Measurements from ENCODE around the gene RANBP10. TPM values are rescaled to one million over a fixed set of nuclear protein-coding genes. Genes with fewer than 3 reads are reported as not detected.

Gene RANBP10
- total and polyA plus RNA-seq, 9 of the 15 experiments (the other 6 are each of a cell fraction or from before 2014, with no cell fraction given), result 0.61 to 19.3 (median 5.9) TPM

- in situ Hi-C loops (cut with MboI), result no loop called here
- CTCF ChIA-PET (ENCODE audit: low intra/inter-chr PET ratio), result no interaction called here
- intact Hi-C loops (cut with micrococcal nuclease), result loop anchor here (2.0 kb wide), 1 partner anchor 46 kb away; the partner anchor contains the start of gene PSKH1
- peak within 1 kb of the TSS; percentile 84 for H3K4me2 ChIP-seq (ENCODE audit: insufficient read depth, low read length)
- BruUV-seq (replicated peaks), result no TSS peak
- WGBS (ENCODE audit: insufficient coverage, low coverage, missing lambda C conversion rate), result under 1% methylated on average over 30 of the region's 57 CpGs
- peak within 1 kb of the TSS; percentile 99 for H3K4me3 ChIP-seq
- peaks cover 85% of the 10 kb centered on the region for H3K79me2 ChIP-seq (ENCODE audit: control insufficient read depth, insufficient read depth, low read length)
- peak within 1 kb of the TSS; percentile 77 for H3K27ac ChIP-seq (ENCODE audit: extremely low read depth, low read depth, low read length)
- no peaks in the 10 kb centered on the region for H3K27me3 ChIP-seq (ENCODE audit: control insufficient read depth in 2 of 2, insufficient read depth in 2 of 2, low read length in 2 of 2)
- DNase-seq (ENCODE audit: extremely low read depth in 1 of 4, low spot score in 3 of 4) (peak; percentile 93 to 97 (median 95)), ATAC-seq (peak; percentile 82), FAIRE-seq (peak; percentile 90)
- H3K4me1 ChIP-seq (replicated peaks in 1 of 2; ENCODE audit: control insufficient read depth in 2 of 2, insufficient read depth in 2 of 2, low read length in 2 of 2), result peaks cover 30 to 53% of the 10 kb centered on the region in 2 experiments
- H3K9me1 ChIP-seq (ENCODE audit: control insufficient read depth, insufficient read depth, low read length), result peaks cover 5% of the 10 kb centered on the region
- POLR2A ChIA-PET, result interaction anchor here (0.6 to 2.7 kb wide), 13 partner anchors 9 to 382 kb away, joined by 3 to 10 read pairs (median 4); partner anchors contain the start of gene PARD6A
- H2AFZ ChIP-seq (ENCODE audit: low read depth, low read length), result peak within 1 kb of the TSS; percentile 81
- peak within 1 kb of the TSS; percentile 94 for H3K9ac ChIP-seq (ENCODE audit: insufficient read depth in 1 of 2, low read depth in 2 of 2, low read length in 2 of 2)
- H4K20me1 ChIP-seq (replicated peaks; ENCODE audit: control insufficient read depth, insufficient read depth, low read length), result no peaks in the 10 kb centered on the region; the same call in 1 of the 2 replicates
- H3K36me3 ChIP-seq (ENCODE audit: control insufficient read depth, insufficient read depth, low read length), result peaks cover 28% of the 10 kb centered on the region
- no peaks in the 10 kb centered on the region for H3K9me3 ChIP-seq (replicated peaks; ENCODE audit: control insufficient read depth, insufficient read depth, low read depth, low read length)
- peak; percentile 17; the same call in 1 of the 2 replicates for TF ChIP-seq ZKSCAN1 (IDR thresholded peaks at IDR 0.05; ENCODE audit: low read depth, low read length)
- TF ChIP-seq ZBTB49 (CRISPR knock-in tag; IDR thresholded peaks at IDR 0.05; ENCODE audit: borderline replicate concordance), result no peak
- peak; percentile 40 for TF ChIP-seq RBM25 (IDR thresholded peaks at IDR 0.05; ENCODE audit: low read depth, low read length, severe bottlenecking)
- peak; percentile 81 for TF ChIP-seq PRDM10 (IDR thresholded peaks at IDR 0.05; ENCODE audit: partially characterized antibody)
- no peak for TF ChIP-seq GTF3C2 (IDR thresholded peaks at IDR 0.05; ENCODE audit: borderline replicate concordance, extremely low read depth, insufficient read length)
- no peak for TF ChIP-seq ZNF449 (CRISPR knock-in tag; IDR thresholded peaks at IDR 0.05)
- no peak for TF ChIP-seq MECOM (CRISPR knock-in tag; IDR thresholded peaks at IDR 0.05)
- peak in 1 of 2 experiments; percentile 50; a peak in 1 of 4 replicates for TF ChIP-seq FOXK2 (conservative IDR thresholded peaks at IDR 0.05 in 1 of 2, IDR thresholded peaks at IDR 0.05 in 1 of 2; ENCODE audit: low read depth in 2 of 2)
These were observed 40.1 kb upstream of the RANBP10 start, which contains the start of gene NUTF2 for GRCh38 chr16:67846320-67847063. Gene NUTF2, plus strand, starts transcription at chr16:67846933. Its CDS starts 18,198 bp downstream, at chr16:67865131.
